ENCODE measurements around the gene ZER1.

ZER1 gene

DNA sequence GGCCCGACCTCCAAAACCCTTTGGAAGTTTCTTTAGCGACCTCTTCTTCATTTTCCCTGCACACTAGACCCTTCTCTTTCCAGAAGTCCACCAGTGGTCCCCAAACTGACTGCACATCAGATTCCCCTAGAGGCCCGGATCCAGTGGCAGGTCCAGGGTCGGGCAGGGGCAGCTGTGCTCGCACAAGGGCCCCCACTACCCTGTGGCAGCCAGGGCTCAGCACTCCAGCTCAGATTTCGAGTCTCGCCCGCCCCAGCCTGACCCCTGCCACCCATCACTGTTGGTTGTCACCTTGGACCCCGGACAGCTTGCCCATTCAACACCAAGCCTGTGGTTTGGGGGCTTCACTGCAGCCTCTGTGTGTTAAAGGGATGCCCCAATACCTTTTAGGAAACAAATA, 40.0 kb downstream of the ZER1 start:
- Histone ChIP-seq H3K36me3 (ENCODE audit: control insufficient read depth, insufficient read depth, low read length) (peaks cover 6% of the 10 kb centered on the region), H3K27me3 (replicated peaks; ENCODE audit: control insufficient read depth, insufficient read depth, low read length) (no peaks in the 10 kb centered on the region), H3K4me3 (replicated peaks; ENCODE audit: low read depth, low read length) (no peak overlapping the region)
- TF ChIP-seq, protein P1, sequence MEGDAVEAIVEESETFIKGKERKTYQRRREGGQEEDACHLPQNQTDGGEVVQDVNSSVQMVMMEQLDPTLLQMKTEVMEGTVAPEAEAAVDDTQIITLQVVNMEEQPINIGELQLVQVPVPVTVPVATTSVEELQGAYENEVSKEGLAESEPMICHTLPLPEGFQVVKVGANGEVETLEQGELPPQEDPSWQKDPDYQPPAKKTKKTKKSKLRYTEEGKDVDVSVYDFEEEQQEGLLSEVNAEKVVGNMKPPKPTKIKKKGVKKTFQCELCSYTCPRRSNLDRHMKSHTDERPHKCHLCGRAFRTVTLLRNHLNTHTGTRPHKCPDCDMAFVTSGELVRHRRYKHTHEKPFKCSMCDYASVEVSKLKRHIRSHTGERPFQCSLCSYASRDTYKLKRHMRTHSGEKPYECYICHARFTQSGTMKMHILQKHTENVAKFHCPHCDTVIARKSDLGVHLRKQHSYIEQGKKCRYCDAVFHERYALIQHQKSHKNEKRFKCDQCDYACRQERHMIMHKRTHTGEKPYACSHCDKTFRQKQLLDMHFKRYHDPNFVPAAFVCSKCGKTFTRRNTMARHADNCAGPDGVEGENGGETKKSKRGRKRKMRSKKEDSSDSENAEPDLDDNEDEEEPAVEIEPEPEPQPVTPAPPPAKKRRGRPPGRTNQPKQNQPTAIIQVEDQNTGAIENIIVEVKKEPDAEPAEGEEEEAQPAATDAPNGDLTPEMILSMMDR (IDR thresholded peaks at IDR 0.05; ENCODE audit: insufficient read depth, low read length, poor library complexity, severe bottlenecking), result no peak
- no peak for DNase-seq (ENCODE audit: extremely low read depth, insufficient read length)

DNA sequence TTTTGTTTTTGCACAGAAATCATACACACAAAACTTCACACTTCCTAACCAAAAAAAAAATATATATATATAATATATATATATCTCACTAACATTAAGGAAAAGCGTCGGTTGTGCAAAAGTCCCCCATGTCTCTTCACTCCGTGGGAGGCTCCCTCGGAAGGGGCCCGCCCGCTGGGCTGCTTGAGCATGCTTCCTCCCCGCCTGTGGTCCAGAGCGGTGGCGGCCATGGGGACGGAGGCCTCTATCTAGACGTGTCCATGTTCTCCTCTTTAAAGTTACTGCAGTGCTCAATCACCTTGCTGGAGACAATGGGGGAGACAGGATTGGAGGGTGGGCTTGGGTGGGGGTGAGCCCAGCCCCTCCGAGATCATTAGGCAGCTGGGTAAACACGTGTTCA, 40.6 kb downstream of the ZER1 start:
- no peak for DNase-seq (ENCODE audit: extremely low read depth, insufficient read length)
- no peak overlapping the region for H3K4me3 ChIP-seq (replicated peaks; ENCODE audit: low read depth, low read length)
- no peaks in the 10 kb centered on the region for H3K27me3 ChIP-seq (replicated peaks; ENCODE audit: control insufficient read depth, insufficient read depth, low read length)
- H3K36me3 ChIP-seq (ENCODE audit: control insufficient read depth, insufficient read depth, low read length), result peaks cover 6% of the 10 kb centered on the region
- TF ChIP-seq, protein P1 (IDR thresholded peaks at IDR 0.05; ENCODE audit: insufficient read depth, low read length, poor library complexity, severe bottlenecking), result no peak

DNA sequence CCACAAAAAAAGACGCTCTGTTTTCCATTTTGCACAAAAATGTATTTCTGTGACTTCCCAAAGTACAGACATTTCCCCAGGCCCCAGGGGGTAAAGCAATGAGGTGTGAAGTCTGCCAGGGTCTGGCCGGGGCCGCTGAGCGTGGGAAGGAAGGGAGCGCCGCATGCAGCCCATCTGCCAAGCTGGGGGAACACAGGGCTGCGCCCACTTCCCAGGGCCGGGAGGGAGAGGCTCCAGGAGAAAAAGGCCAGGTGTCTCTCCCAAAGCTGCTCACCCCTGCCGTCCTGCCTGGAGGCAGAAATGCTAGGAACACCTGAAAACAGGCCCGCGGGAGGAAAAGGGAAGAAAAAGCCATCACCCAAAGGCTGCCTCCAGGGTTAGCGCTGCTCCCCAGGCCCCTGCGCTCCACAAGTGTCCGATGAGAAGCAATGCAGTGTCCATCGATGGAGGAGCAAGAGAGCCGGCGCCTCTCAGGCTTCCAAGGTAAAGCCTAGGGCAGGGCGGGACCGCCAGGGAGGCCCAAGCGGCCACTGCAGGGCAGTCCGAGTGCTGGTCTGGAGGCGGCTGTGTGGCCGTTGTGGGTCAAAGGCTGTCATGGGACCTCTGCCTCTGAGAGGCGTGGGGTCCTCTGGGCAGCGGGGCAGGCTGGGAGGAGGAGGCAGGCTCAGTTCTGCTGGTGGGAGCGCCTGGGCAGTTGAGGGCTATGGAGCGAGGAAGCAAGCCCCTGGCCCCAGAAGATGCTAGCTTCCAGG, 41.8 kb downstream of the ZER1 start:
- no peaks in the 10 kb centered on the region for H3K27me3 ChIP-seq (replicated peaks; ENCODE audit: control insufficient read depth, insufficient read depth, low read length)
- TF ChIP-seq, protein P1 (IDR thresholded peaks at IDR 0.05; ENCODE audit: insufficient read depth, low read length, poor library complexity, severe bottlenecking), result no peak
- DNase-seq (ENCODE audit: extremely low read depth, insufficient read length), result no peak
- H3K4me3 ChIP-seq (replicated peaks; ENCODE audit: low read depth, low read length), result no peak overlapping the region
- H3K36me3 ChIP-seq (ENCODE audit: control insufficient read depth, insufficient read depth, low read length), result peaks cover 3% of the 10 kb centered on the region

DNA sequence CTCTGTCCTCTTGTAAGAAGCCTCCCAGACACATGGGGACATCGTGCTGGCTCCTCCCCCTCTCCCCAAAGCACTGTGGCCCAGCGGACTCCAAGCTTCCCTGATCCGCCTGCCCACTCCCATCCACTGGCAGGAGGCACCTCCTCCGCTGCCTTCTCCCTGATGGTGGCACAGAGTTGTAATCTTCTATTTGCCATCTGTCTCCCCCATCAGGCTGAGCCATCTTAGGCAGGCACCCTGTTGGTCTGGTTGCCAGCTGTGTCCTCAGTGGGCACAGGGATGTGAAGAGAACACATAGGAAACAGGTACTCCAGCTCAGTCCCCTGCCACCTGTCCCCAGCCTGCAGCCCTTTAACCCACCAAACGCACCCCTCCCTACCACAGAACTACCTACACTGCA, 42.4 kb downstream of the ZER1 start:
- H3K4me3 ChIP-seq (replicated peaks; ENCODE audit: low read depth, low read length), result no peak overlapping the region
- H3K27me3 ChIP-seq (replicated peaks; ENCODE audit: control insufficient read depth, insufficient read depth, low read length), result no peaks in the 10 kb centered on the region
- peaks cover 3% of the 10 kb centered on the region for H3K36me3 ChIP-seq (ENCODE audit: control insufficient read depth, insufficient read depth, low read length)
- DNase-seq (ENCODE audit: extremely low read depth, insufficient read length), result no peak
- TF ChIP-seq, protein P1 (IDR thresholded peaks at IDR 0.05; ENCODE audit: insufficient read depth, low read length, poor library complexity, severe bottlenecking), result no peak

DNA sequence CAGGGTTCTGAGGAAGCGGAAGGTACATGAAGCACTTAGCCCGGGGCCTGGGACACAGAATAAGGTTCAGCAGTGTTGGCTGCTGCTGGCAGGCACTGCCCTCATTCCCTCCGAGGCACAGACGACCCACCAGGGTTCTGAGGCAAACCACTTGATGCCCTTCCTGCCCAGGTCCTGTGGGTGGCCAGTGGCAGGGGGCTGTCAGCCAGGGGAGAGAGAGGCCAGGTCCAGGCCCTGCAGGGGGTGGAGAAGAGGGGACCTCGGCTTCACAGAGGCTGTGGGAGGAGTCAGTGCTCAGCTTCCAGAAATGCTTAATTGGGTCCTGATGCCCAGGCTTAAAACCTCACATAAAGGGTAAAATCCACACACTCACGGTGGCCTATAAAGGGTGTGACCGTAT, 43.4 kb downstream of the ZER1 start:
- Histone ChIP-seq H3K27me3 (replicated peaks; ENCODE audit: control insufficient read depth, insufficient read depth, low read length) (no peaks in the 10 kb centered on the region), H3K4me3 (replicated peaks; ENCODE audit: low read depth, low read length) (no peak overlapping the region), H3K36me3 (ENCODE audit: control insufficient read depth, insufficient read depth, low read length) (peaks cover 3% of the 10 kb centered on the region)
- TF ChIP-seq, protein P1 (IDR thresholded peaks at IDR 0.05; ENCODE audit: insufficient read depth, low read length, poor library complexity, severe bottlenecking), result no peak
- DNase-seq (ENCODE audit: extremely low read depth, insufficient read length), result no peak
